Mesodermal cell (in vitro differentiated cells): Measurements from ENCODE around the gene EHMT2.

Experiments used
- H3K27ac ChIP-seq: 2 replicates; pipeline ENCODE4 v1.7.0; 2013; ENCODE audit warnings: mild to moderate bottlenecking, low read depth, low read length, moderate library complexity; ENCODE audit not compliant: severe bottlenecking
- H3K36me3 ChIP-seq: 2 replicates; pipeline ENCODE4 v1.7.1; 2013; ENCODE audit warnings: mild to moderate bottlenecking, low read length, moderate library complexity; ENCODE audit not compliant: control insufficient read depth, insufficient read depth
- H3K4me1 ChIP-seq: one replicate; pipeline ENCODE4 v1.7.1; 2013; ENCODE audit warnings: mild to moderate bottlenecking, low read length; ENCODE audit not compliant: insufficient read depth, control insufficient read depth, poor library complexity, severe bottlenecking
- H3K4me3 ChIP-seq: 2 replicates; pipeline ENCODE4 v1.7.0; 2013; ENCODE audit warnings: low read length, control low read depth, mild to moderate bottlenecking; ENCODE audit not compliant: insufficient read depth, poor library complexity, severe bottlenecking; ENCODE audit errors: extremely low read depth
- H3K9me3 ChIP-seq: 2 replicates; pipeline ENCODE4 v1.7.1; 2013; ENCODE audit warnings: mild to moderate bottlenecking, low read length, moderate library complexity; ENCODE audit not compliant: control insufficient read depth
- WGBS, 2 experiments: methylation state at CpG; one replicate each; pipeline ENCODE4 v1.1.5; 2013; ENCODE audit warnings: missing lambda C conversion rate in 2 of 2; ENCODE audit not compliant: insufficient coverage in 2 of 2; 5-methylcytosine and 5-hydroxymethylcytosine counted together

The EHMT2 gene

DNA sequence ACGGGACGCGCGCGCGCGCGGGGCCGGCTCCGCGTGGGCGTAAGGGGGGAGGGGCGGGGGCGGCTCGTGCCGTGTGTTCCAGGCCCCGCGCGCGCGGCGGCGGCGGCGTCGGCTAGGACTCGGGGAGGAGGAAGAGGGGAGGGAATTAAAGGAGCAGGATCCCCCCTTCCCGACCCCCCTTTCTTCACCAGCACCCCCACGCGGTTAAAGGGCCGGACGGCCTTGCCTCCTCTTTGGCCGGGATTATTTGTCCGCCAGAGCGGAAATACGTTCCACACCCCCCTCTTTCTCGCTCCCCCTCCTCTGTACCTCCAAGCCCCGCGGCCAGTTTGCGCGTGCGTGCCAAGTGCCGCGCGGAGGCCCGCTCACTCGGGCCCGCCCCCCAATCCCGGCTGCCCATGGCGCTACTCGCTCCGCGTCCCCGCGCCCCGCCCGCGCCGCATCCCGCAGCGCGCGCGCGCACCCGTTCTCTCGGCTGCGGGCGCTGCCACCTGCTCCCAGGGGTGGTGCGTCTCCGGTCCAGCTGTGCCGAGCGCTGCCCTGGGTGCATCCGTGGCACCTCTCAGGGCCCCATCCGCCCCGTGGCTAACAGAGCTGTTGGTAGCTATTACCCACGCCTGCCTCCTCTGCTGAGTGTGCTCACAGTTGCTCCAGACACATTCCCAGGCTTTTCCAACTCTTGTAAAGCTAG, 4.6 kb upstream of the EHMT2 start, which contains the start of gene ZBTB12:
ZBTB12 (minus strand) TSS at position 134 of the 691 bp plus-strand sequence. CDS start 781 bp downstream, outside the sequence.
- peaks cover 3% of the 10 kb centered on the region for H3K36me3 ChIP-seq
- WGBS, 2 experiments, result 1 to 2% methylated on average over 31 to 45 of the region's 77 CpGs
- H3K4me1 ChIP-seq, result peaks cover 14% of the 10 kb centered on the region

DNA sequence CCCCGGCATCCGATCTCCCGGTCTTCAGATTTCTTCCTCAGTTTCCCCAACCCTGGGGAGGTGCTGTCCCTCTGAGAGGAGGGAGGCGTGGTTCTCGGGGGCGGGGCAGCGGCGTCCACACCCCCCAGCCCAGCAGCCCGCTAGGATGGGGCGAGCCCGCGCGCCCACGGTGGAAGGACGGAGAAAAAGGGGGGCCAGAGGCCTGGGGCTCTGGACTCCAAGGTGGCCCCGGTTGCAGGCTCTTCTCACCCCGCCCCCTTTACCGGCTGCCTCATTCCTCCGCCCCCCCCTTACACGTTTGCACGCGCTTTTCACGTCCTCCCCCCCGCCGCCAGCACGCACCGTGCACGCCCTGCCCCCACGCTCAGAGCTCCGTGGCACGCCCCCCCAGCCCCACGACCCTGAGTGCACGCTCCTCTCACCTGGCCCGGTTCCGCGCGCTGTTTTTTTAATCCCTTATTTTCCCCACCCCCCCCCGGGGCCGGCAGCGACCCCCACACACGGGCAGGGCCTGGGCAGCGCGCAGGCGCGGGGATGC, 4.0 kb upstream of the EHMT2 start:
- 10% methylated on average over 16 of the region's 45 CpGs; no CpG with 5 or more reads in 1 of the 2 experiments for WGBS, 2 experiments
- Histone ChIP-seq H3K4me3 (peak overlapping the region; percentile 59), H3K4me1 (peaks cover 18% of the 10 kb centered on the region), H3K27ac (peak overlapping the region; percentile 49), H3K9me3 (no peaks in the 10 kb centered on the region), H3K36me3 (peaks cover 4% of the 10 kb centered on the region)

More for the DNA sequence above, 4.6 kb upstream of the EHMT2 start, which contains the start of gene ZBTB12:
- no peaks in the 10 kb centered on the region for H3K9me3 ChIP-seq
- peak within 1 kb of the TSS; percentile 49 for H3K27ac ChIP-seq
- H3K4me3 ChIP-seq, result peak within 1 kb of the TSS; percentile 59

DNA sequence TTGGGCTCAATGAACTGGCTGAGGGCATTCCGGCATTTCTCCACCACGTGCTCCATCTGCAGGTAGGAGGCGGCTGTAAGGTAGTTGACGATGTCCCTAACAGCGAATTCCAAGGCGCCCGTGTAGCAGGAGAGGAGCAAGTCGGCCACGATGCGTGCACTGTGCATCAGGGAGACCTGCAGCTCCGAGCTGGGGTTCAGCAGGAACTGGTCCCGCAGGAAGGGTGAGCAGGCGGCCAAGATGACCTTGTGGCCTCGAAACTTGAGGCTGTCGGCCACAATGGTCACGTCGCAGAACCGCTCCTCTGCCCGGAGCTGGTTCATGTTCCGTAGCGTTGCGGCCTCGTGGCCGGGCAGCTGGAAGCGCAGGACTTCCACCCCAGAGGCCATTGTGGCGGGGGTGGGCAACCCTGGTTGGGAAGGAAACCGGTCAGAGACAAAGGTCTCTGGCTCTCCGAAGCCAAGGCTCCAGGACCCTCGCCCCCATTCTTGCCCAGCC, 3.5 kb upstream of the EHMT2 start:
- peaks cover 19% of the 10 kb centered on the region for H3K4me1 ChIP-seq
- H3K4me3 ChIP-seq, result peak overlapping the region; percentile 59
- WGBS, 2 experiments, result 73 to 77% methylated on average over 26 to 29 of the region's 29 CpGs
- H3K9me3 ChIP-seq, result no peaks in the 10 kb centered on the region
- peak overlapping the region; percentile 5 for H3K27ac ChIP-seq
- H3K36me3 ChIP-seq, result peaks cover 9% of the 10 kb centered on the region

DNA sequence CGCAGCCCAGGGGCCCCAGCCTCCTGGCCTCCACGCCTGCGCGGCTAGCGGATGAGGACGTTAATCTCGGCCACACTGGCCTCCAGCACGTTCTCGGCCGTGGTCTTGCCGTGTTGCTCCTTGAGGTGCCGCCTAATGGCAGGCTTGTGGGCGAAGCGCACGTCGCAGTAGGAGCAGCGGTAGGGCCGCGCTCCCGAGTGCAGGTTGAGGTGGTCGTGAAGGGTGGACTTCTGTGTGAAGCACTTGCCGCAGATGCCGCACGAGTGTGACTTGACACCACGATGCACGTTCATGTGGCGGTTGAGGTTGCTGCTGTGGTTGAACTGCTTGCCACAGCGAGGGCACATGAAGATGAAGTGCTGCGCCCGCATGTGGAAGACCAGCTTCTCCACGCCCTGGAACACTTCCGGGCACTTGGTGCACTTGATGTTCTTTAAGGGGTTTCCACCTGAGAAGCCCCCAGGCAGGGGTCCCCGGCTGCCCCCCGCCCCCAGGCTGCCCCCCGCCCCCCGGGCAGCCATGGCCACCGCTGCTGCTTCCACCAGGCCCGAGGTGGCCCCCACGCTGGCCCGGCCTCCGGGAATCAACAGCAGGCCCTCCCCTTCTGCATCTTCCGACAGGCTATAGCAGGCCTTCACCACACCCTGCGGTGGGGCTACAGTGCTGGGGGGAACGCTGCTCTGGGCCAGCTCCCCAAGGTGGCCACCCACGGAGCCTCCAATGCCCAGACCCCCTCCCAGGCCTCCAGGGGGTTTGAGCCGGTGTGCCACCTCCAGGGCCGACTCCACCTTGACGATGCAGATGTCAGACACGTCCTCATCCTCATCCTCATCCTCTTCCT, 2.6 kb upstream of the EHMT2 start:
- 96% methylated on average over 35 to 40 of the region's 49 CpGs for WGBS, 2 experiments
- Histone ChIP-seq H3K4me1 (peaks cover 19% of the 10 kb centered on the region), H3K4me3 (no peak overlapping the region), H3K27ac (no peak overlapping the region), H3K9me3 (no peaks in the 10 kb centered on the region), H3K36me3 (peaks cover 18% of the 10 kb centered on the region)

DNA sequence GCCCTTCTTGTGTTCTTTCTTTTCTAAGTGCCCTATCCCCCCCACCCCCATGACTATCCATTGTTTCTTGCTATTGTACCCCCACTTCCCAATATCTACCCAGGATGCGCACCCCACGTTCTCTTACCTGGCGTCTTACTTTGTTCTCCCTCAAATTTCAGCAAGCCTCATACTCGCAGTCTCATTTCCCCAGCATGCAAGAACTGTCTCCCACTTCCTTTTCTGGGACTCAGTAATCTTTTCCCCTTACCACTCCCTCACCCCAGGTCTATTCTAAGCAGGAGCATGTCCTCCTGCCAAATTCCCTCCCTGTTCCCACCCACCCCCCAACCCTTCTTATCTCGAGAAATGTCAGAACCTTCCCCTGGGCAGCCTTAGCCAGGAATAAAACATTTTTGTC, 1.7 kb upstream of the EHMT2 start:
- no peak overlapping the region for H3K4me3 ChIP-seq
- H3K27ac ChIP-seq, result no peak overlapping the region
- WGBS, 2 experiments, result 92 to 97% methylated on average over 5 of the region's 5 CpGs
- peaks cover 27% of the 10 kb centered on the region for H3K36me3 ChIP-seq
- no peaks in the 10 kb centered on the region for H3K9me3 ChIP-seq
- H3K4me1 ChIP-seq, result peaks cover 19% of the 10 kb centered on the region

DNA sequence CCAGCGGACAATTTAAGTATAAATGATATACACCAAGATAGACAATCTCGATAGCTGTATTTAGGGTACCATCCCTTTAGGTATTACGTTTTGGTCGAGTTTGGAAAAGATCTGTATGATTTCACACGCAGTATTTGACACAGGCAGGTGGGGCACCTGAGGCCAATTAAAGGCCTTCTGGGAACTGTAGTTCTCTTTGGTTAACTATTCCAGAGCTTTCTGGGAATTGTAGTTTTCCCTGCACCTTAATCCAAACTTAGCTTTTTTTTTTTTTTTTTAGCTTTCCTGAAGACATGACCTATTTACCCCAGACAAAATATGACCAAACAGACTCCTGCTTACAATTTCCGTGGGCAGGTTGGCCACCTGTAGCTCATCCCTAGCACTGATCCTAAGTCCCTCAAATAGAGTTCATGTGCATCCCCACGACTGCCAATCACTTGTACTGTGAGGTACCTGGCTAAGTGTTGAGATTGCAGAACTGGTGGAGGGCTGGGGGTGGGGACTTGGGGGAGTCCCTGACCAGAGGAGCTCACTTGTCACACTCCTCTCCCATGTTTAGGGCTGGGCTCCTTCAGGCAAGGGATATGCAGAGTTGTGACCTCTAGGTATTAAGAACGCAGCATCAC, 999 bp upstream of the EHMT2 start:
- no peaks in the 10 kb centered on the region for H3K9me3 ChIP-seq
- peaks cover 19% of the 10 kb centered on the region for H3K4me1 ChIP-seq
- 19 to 45% methylated on average over 2 to 3 of the region's 8 CpGs for WGBS, 2 experiments
- H3K27ac ChIP-seq, result no peak overlapping the region
- H3K36me3 ChIP-seq, result peaks cover 34% of the 10 kb centered on the region
- H3K4me3 ChIP-seq, result peak overlapping the region; percentile 86

DNA sequence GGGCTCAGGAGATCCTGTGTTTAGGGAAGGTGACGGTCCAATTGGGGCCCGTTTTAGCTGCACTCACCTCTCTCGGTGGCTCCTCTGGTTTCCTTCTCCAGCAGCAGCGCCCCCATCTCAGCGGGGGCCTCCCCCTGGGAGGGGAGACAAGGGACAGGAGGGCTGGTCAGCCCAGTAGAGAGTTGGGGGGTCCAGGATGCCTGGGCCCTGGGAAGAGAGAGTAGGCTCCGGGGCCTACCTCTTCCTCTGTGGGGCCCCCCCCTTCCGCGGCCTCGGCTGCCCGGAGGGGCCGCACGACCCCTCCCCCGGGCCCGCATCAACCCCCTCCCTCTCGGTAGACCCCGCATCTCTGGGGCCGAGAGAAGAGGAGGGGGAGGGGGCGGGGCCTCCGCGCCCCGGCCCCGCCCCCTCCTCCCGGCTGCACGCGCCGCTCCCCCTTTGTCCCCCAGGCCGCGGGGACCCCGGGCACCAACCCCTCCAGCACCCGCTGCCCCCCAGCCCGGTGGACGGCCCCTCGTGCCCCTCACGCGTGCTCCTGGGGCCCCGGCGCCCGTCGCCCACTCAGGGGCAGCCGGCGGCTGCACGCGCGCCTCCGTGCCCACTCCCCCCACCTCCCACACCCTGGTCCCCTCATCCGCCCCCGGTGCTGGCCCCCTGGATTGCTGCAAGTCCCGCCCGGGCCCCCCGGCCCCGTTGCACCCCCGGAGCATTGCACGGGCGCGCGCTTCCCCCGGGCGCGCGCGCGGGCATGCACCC, 464 bp downstream of the EHMT2 start:
- Histone ChIP-seq H3K27ac (peak overlapping the region; percentile 41), H3K4me3 (peak overlapping the region; percentile 86), H3K36me3 (peaks cover 48% of the 10 kb centered on the region), H3K4me1 (peaks cover 19% of the 10 kb centered on the region), H3K9me3 (no peaks in the 10 kb centered on the region)
- WGBS, 2 experiments, result 0% methylated on average over 8 to 24 of the region's 62 CpGs

DNA sequence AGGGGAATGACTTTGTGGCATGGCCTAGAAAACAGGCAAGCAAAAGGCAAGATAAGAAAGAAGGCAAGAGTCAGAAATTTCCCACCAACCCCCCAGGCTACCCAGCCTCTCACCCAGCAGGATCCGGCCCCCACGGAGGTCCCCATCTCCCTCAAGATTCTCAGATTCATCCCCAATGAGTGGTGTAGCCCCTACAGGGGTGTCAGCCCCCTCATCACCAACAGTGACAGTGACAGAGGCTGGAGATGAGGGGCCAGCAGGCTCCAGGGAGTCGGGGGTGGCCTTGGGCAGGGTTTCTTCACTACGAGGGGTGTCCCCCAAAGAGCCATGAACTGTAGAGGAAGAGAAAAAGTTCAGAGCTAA, 1.0 kb downstream of the EHMT2 start:
- peaks cover 53% of the 10 kb centered on the region for H3K36me3 ChIP-seq
- 56% methylated on average over 4 of the region's 4 CpGs; no CpG with 5 or more reads in 1 of the 2 experiments for WGBS, 2 experiments
- H3K9me3 ChIP-seq, result no peaks in the 10 kb centered on the region
- peak overlapping the region; percentile 41 for H3K27ac ChIP-seq
- peak overlapping the region; percentile 86 for H3K4me3 ChIP-seq
- H3K4me1 ChIP-seq, result peaks cover 19% of the 10 kb centered on the region

DNA sequence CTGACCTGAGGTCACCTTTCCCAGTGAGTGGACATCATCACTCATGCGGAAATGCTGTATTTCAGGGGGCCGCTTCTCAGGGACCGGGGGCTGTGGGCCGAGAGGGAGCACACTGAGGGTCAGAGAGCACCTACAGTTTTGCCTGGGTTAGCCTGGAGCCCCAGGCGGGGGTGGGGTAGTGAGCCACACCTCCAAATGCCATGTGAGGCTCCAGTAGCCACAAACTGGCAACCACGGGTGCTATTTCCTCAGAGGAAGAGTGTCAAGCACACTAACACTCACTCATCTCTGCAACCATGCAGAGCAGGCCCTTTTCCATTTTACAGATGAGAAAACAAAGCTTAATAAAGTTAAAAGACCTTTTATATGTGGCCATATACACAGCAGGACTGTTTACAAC, 4.7 kb downstream of the EHMT2 start:
- 92% methylated on average over 2 to 5 of the region's 6 CpGs for WGBS, 2 experiments
- Histone ChIP-seq H3K4me1 (peaks cover 4% of the 10 kb centered on the region), H3K4me3 (no peak overlapping the region), H3K27ac (no peak overlapping the region), H3K36me3 (peaks cover 81% of the 10 kb centered on the region), H3K9me3 (no peaks in the 10 kb centered on the region)
